ENCODE measurements around the gene B3GLCT.

B3GLCT gene

GRCh38 chr13:31245598-31246373, 46.0 kb downstream of the B3GLCT start:
- H3K4me3 ChIP-seq (ENCODE audit: control insufficient read depth, low read depth, low read length) = no peak overlapping the region
- no peak for DNase-seq (ENCODE audit: low read depth)
- TF ChIP-seq, protein P1, sequence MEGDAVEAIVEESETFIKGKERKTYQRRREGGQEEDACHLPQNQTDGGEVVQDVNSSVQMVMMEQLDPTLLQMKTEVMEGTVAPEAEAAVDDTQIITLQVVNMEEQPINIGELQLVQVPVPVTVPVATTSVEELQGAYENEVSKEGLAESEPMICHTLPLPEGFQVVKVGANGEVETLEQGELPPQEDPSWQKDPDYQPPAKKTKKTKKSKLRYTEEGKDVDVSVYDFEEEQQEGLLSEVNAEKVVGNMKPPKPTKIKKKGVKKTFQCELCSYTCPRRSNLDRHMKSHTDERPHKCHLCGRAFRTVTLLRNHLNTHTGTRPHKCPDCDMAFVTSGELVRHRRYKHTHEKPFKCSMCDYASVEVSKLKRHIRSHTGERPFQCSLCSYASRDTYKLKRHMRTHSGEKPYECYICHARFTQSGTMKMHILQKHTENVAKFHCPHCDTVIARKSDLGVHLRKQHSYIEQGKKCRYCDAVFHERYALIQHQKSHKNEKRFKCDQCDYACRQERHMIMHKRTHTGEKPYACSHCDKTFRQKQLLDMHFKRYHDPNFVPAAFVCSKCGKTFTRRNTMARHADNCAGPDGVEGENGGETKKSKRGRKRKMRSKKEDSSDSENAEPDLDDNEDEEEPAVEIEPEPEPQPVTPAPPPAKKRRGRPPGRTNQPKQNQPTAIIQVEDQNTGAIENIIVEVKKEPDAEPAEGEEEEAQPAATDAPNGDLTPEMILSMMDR (IDR thresholded peaks at IDR 0.05; ENCODE audit: control insufficient read depth, insufficient read depth, low read depth, low read length, missing control alignments) = no peak

GRCh38 chr13:31246918-31247317, 47.1 kb downstream of the B3GLCT start:
- TF ChIP-seq, protein P1 (IDR thresholded peaks at IDR 0.05; ENCODE audit: control insufficient read depth, insufficient read depth, low read depth, low read length, missing control alignments) = no peak
- H3K4me3 ChIP-seq (ENCODE audit: control insufficient read depth, low read depth, low read length) = no peak overlapping the region
- DNase-seq (ENCODE audit: low read depth) = no peak

- TF ChIP-seq, protein P1 (IDR thresholded peaks at IDR 0.05; ENCODE audit: control insufficient read depth, insufficient read depth, low read depth, low read length, missing control alignments) = no peak
Observed at GRCh38 chr13:31248361-31248760, 48.6 kb downstream of the B3GLCT start.

DNA sequence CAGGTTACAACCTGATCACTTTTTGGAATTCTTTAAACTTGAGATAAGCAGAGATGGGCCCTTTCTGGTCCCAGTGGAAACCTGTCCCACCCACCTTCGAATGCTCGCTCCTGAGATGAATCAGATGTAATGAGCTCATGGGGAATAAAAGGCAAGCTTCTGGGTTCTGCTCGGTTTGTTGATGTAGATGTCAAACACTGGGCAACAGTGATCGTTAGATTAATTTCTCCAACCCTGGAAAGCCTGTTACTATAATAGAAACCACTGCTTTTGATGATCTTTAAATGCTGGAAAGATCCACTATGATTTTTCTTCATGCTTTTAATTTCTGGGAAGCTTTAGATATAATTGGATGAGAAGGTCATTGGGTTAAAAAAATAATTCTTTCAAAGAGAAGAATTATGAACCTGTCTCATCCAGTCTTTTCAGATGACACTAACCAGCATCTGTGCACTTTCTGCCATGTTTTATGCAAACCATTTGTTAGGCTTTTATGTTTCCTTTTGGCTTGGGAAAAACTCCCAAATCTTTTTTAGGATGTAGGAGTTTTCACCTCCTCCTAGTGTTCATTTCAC, 49.3 kb downstream of the B3GLCT start:
- no peak for DNase-seq (ENCODE audit: low read depth)
- no peak overlapping the region for H3K4me3 ChIP-seq (ENCODE audit: control insufficient read depth, low read depth, low read length)
- TF ChIP-seq, protein P1 (IDR thresholded peaks at IDR 0.05; ENCODE audit: control insufficient read depth, insufficient read depth, low read depth, low read length, missing control alignments) = no peak

More at GRCh38 chr13:31248361-31248760, 48.6 kb downstream of the B3GLCT start:
- no peak overlapping the region for H3K4me3 ChIP-seq (ENCODE audit: control insufficient read depth, low read depth, low read length)
- no peak for DNase-seq (ENCODE audit: low read depth)

- no peak overlapping the region for H3K4me3 ChIP-seq (ENCODE audit: control insufficient read depth, low read depth, low read length)
- no peak for DNase-seq (ENCODE audit: low read depth)
- TF ChIP-seq, protein P1 (IDR thresholded peaks at IDR 0.05; ENCODE audit: control insufficient read depth, insufficient read depth, low read depth, low read length, missing control alignments) = no peak
Observed at GRCh38 chr13:31250435-31250834, 50.7 kb downstream of the B3GLCT start.

DNA sequence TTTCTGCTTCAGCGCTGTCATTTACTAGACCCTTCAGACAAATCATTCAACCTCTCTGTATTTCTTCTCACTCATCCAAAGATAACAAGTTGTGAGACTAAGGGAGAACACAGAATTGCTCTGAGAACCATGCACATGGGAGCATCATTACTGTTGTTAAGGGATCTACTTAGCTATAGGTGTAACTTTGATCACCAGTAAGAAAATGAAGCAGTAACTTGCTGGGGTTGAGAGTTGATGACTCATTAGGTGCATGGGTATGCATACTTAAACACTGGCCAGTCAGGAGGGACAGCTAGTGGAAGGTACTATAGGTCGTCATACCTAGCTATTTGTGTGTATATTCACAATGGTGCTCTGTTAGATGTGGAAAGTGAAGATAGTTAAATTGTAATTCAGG, 61.5 kb downstream of the B3GLCT start:
- no peak for DNase-seq (ENCODE audit: low read depth)
- TF ChIP-seq, protein P1 (IDR thresholded peaks at IDR 0.05; ENCODE audit: control insufficient read depth, insufficient read depth, low read depth, low read length, missing control alignments) = no peak
- H3K4me3 ChIP-seq (ENCODE audit: control insufficient read depth, low read depth, low read length) = no peak overlapping the region

All from AG09309 (cell line).